ENCODE measurements around the gene TNS1.

The TNS1 gene

GRCh38 chr2:218024871-218025270, 22.1 kb upstream of the TNS1 start:
- DNase-seq (ENCODE audit: low read depth), result no peak
- no peak overlapping the region for H3K4me3 ChIP-seq (ENCODE audit: low read depth, low read length)
- no peak for TF ChIP-seq CTCF (IDR thresholded peaks at IDR 0.05; ENCODE audit: insufficient read depth, low read depth, low read length, missing control alignments)

- TF ChIP-seq CTCF (IDR thresholded peaks at IDR 0.05; ENCODE audit: insufficient read depth, low read depth, low read length, missing control alignments), result no peak
- DNase-seq (ENCODE audit: low read depth), result no peak
- no peak overlapping the region for H3K4me3 ChIP-seq (ENCODE audit: low read depth, low read length)
Measured at GRCh38 chr2:218024336-218024735, 21.5 kb upstream of the TNS1 start.

- no peak for DNase-seq (ENCODE audit: low read depth)
- no peak overlapping the region for H3K4me3 ChIP-seq (ENCODE audit: low read depth, low read length)
- TF ChIP-seq CTCF (IDR thresholded peaks at IDR 0.05; ENCODE audit: insufficient read depth, low read depth, low read length, missing control alignments), result no peak
Measured at GRCh38 chr2:218023636-218024035, 20.8 kb upstream of the TNS1 start.

GRCh38 chr2:218022851-218023530, 20.2 kb upstream of the TNS1 start:
- H3K4me3 ChIP-seq (ENCODE audit: low read depth, low read length), result no peak overlapping the region
- no peak for TF ChIP-seq CTCF (IDR thresholded peaks at IDR 0.05; ENCODE audit: insufficient read depth, low read depth, low read length, missing control alignments)
- DNase-seq (ENCODE audit: low read depth), result no peak

- no peak for TF ChIP-seq CTCF (IDR thresholded peaks at IDR 0.05; ENCODE audit: insufficient read depth, low read depth, low read length, missing control alignments)
- no peak for DNase-seq (ENCODE audit: low read depth)
- H3K4me3 ChIP-seq (ENCODE audit: low read depth, low read length), result no peak overlapping the region
Measured at GRCh38 chr2:218022131-218022850, 19.5 kb upstream of the TNS1 start.

GRCh38 chr2:218021536-218022071, 18.8 kb upstream of the TNS1 start:
- TF ChIP-seq CTCF (IDR thresholded peaks at IDR 0.05; ENCODE audit: insufficient read depth, low read depth, low read length, missing control alignments), result no peak
- DNase-seq (ENCODE audit: low read depth), result no peak
- H3K4me3 ChIP-seq (ENCODE audit: low read depth, low read length), result no peak overlapping the region

All from GM12865 (cell line).